A549 (cell line): ENCODE data around the gene GNA12. TPM values are rescaled to one million over a fixed set of nuclear protein-coding genes. Genes with fewer than 3 reads are reported as not detected.

Source experiments
- ATAC-seq, 2 experiments: fragments of 200-7000 bp in 1 of 2; fragments of >200 bp in 1 of 2; cut with Nextera tagmentation in 1 of 2; cut with Tn5 transposase in 1 of 2; 3 replicates each; pipeline versions ENCODE4 v1.8.0 to v1.9.1; 2018 to 2020; ENCODE audit warnings: mild to moderate bottlenecking in 1 of 2, moderate library complexity in 1 of 2
- CTCF ChIA-PET: fragments of 300-600 bp; sonication (Branson Sonifier 250); formaldehyde crosslinking; extraction: SDS; loops from one replicate; lab custom pipeline; 2021; ENCODE audit warnings: antibody characterized with exemption, inconsistent platforms; lab: Yijun Ruan, JAX
- POLR2A ChIA-PET: fragments of 350-600 bp; formaldehyde crosslinking; extraction: SDS; loops from one replicate; lab custom pipeline; 2021; ENCODE audit warnings: antibody characterized with exemption, inconsistent platforms; lab: Yijun Ruan, JAX
- DNase-seq, 2 experiments: peaks; one replicate each; pipeline versions ENCODE4 v3.0.0 to v3.0.0-alpha.2; 2011 to 2016; ENCODE audit warnings: low read depth in 1 of 2, low spot score in 1 of 2
- FAIRE-seq: peaks from 2 replicates; lab custom pipeline; 2011; peaks lifted over from hg19 to GRCh38; lab: Jason Lieb, UNC
- H3K27ac ChIP-seq, 2 experiments: fragments of >200 bp; sonication (Bioruptor Twin); formaldehyde crosslinking; 3 replicates each; pipeline ENCODE4 v1.5.1; 2016 to 2017
- H3K4me1 ChIP-seq: fragments of >200 bp; sonication (Bioruptor Twin); formaldehyde crosslinking; 3 replicates; pipeline ENCODE4 v1.6.1; 2016
- H3K4me2 ChIP-seq: fragments of >200 bp; sonication (Bioruptor Twin); formaldehyde crosslinking; 3 replicates; pipeline ENCODE4 v1.6.1; 2016
- H3K4me3 ChIP-seq: fragments of >200 bp; sonication (Bioruptor Twin); formaldehyde crosslinking; 3 replicates; pipeline ENCODE4 v1.5.1; 2016
- H3K9me3 ChIP-seq: fragments of >200 bp; sonication (Bioruptor Twin); formaldehyde crosslinking; 3 replicates; pipeline ENCODE4 v1.6.1; 2016
- BHLHE40 ChIP-seq: IDR thresholded peaks from 2 replicates; pipeline ENCODE4 v1.6.1; 2012; ENCODE audit warnings: low read depth, low read length, inconsistent platforms
- CBX8 ChIP-seq: fragments of 200-600 bp; sonication (generic); IDR thresholded peaks from 2 replicates; pipeline ENCODE4 v1.6.1; 2016
- EP300 ChIP-seq, 2 experiments: fragments of >200 bp; sonication (Bioruptor Twin); formaldehyde crosslinking; IDR thresholded peaks; 2 replicates in 1 of 2; 3 replicates in 1 of 2; pipeline ENCODE4 v1.6.1; 2016 to 2017
- ESRRA ChIP-seq: fragments of 150-350 bp; IDR thresholded peaks from 2 replicates; pipeline ENCODE4 v1.6.1; 2014; ENCODE audit warnings: mild to moderate bottlenecking, low read length, borderline replicate concordance
- FOXS1 ChIP-seq: fragments of 250-450 bp; sonication (Bioruptor Pico); IDR thresholded peaks from 2 replicates; pipeline ENCODE4 v1.5.0; 2020; ENCODE audit warnings: mild to moderate bottlenecking, moderate library complexity
- HES2 ChIP-seq: fragments of >200 bp; sonication (Bioruptor Twin); formaldehyde crosslinking; IDR thresholded peaks from 2 replicates; pipeline ENCODE4 v1.6.1; 2016
- HEYL ChIP-seq: fragments of 250-450 bp; sonication (Bioruptor Pico); IDR thresholded peaks from 2 replicates; pipeline ENCODE4 v1.8.0; 2021; ENCODE audit warnings: mild to moderate bottlenecking, moderate library complexity
- HMGXB4 ChIP-seq: fragments of 250-450 bp; sonication (Bioruptor Pico); IDR thresholded peaks from 2 replicates; pipeline ENCODE4 v1.5.0; 2021; ENCODE audit warnings: mild to moderate bottlenecking, moderate library complexity, borderline replicate concordance
- HOXA7 ChIP-seq: fragments of 250-450 bp; sonication (Bioruptor Pico); IDR thresholded peaks from 2 replicates; pipeline ENCODE4 v1.5.0; 2020; ENCODE audit warnings: mild to moderate bottlenecking, moderate library complexity
- HOXB13 ChIP-seq: fragments of 250-450 bp; sonication (Bioruptor Pico); IDR thresholded peaks from 2 replicates; pipeline ENCODE4 v1.5.0; 2020; ENCODE audit warnings: low read depth, mild to moderate bottlenecking, moderate library complexity
- HOXB5 ChIP-seq: fragments of 250-450 bp; sonication (Bioruptor Pico); IDR thresholded peaks from 2 replicates; pipeline ENCODE4 v1.5.0; 2020; ENCODE audit warnings: mild to moderate bottlenecking, moderate library complexity
- MAFK ChIP-seq: fragments of 450-650 bp; IDR thresholded peaks from 2 replicates; pipeline ENCODE4 v1.6.1; 2014; ENCODE audit not compliant: partially characterized antibody
- NPAS2 ChIP-seq: fragments of 250-450 bp; sonication (Bioruptor Pico); IDR thresholded peaks from 2 replicates; pipeline ENCODE4 v1.8.0; 2022; ENCODE audit warnings: mild to moderate bottlenecking, moderate library complexity, borderline replicate concordance
- POLR2A ChIP-seq: IDR thresholded peaks from 2 replicates; pipeline ENCODE4 v1.6.1; 2012; ENCODE audit warnings: mild to moderate bottlenecking, low read length
- RCOR1 ChIP-seq: fragments of 150-350 bp; IDR thresholded peaks from 2 replicates; pipeline ENCODE4 v1.6.1; 2014; ENCODE audit warnings: antibody characterized with exemption, low read length, low read depth
- SMC3 ChIP-seq: fragments of >200 bp; sonication (Bioruptor Twin); formaldehyde crosslinking; IDR thresholded peaks from 3 replicates; pipeline ENCODE4 v1.6.1; 2018; ENCODE audit warnings: inconsistent platforms
- SREBF2 ChIP-seq: fragments of 450-650 bp; IDR thresholded peaks from 2 replicates; pipeline ENCODE4 v1.6.1; 2014; ENCODE audit warnings: mild to moderate bottlenecking, moderate library complexity
- ZSCAN20 ChIP-seq: fragments of 250-450 bp; sonication (Bioruptor Pico); IDR thresholded peaks from 2 replicates; pipeline ENCODE4 v1.8.0; 2022; ENCODE audit warnings: mild to moderate bottlenecking, moderate library complexity
- WGBS: methylation state at CpG from one replicate; pipeline ENCODE4 v1.1.6; 2017; ENCODE audit errors: missing lambda C conversion rate; 5-methylcytosine and 5-hydroxymethylcytosine counted together
- polyA plus RNA-seq, 4 experiments: library from polyadenylated mRNA; depleted of rRNA in 3 of 4; stranded (reverse); fragments of >200 nt; fragmentation: RNase III in 1 of 4; extraction: RNeasy Plus Mini Kit Qiagen cat#74134 plus additional on column Dnase treatment in 1 of 4; gene quantifications; 2 replicates in 3 of 4; 3 replicates in 1 of 4; pipeline ENCODE4 v1.2.3, GENCODE V29; 2011 to 2017
- TF ChIP-seq, protein P1 (sequence below): fragments of >200 bp; sonication (Bioruptor Twin); formaldehyde crosslinking; IDR thresholded peaks from 3 replicates; pipeline ENCODE4 v1.5.1; 2016
- TF ChIP-seq, protein P2 (sequence below): fragments of >200 bp; sonication (Bioruptor Twin); formaldehyde crosslinking; IDR thresholded peaks from 3 replicates; pipeline ENCODE4 v1.6.1; 2016

Gene GNA12
- polyA plus RNA-seq, 2 of the 4 experiments (the other 2 are of a cell fraction): 33.0 to 43.7 TPM

GRCh38 chr7:2829040-2829439, 15.1 kb downstream of the GNA12 start:
- Histone ChIP-seq H3K27ac (no peak overlapping the region), H3K9me3 (no peaks in the 10 kb centered on the region), H3K4me1 (no peaks in the 10 kb centered on the region), H3K4me3 (no peak overlapping the region), H3K4me2 (no peak overlapping the region)
- no peak for FAIRE-seq
- no peak for DNase-seq
- 86% methylated on average over 5 of the region's 5 CpGs for WGBS
- ATAC-seq: no peak
- TF ChIP-seq HEYL (CRISPR knock-in tag): no peak
- TF ChIP-seq SMC3: no peak
- no peak for TF ChIP-seq HES2
- ChIA-PET POLR2A (no interaction called here), CTCF (interaction anchor here (0.6 to 3.4 kb wide), 3 partner anchors 23 to 73 kb away, joined by 3 to 13 read pairs (median 5); no protein-coding TSS in a partner anchor)

- 93% methylated on average over 2 of the region's 2 CpGs for WGBS
- POLR2A ChIA-PET: no interaction called here
- Histone ChIP-seq H3K9me3 (no peaks in the 10 kb centered on the region), H3K27ac (no peak overlapping the region), H3K4me2 (no peak overlapping the region), H3K4me1 (peaks cover 16% of the 10 kb centered on the region), H3K4me3 (no peak overlapping the region)
- CTCF ChIA-PET: no interaction called here
- no peak for FAIRE-seq
- DNase-seq: no peak
- ATAC-seq: no peak
- no peak for TF ChIP-seq NPAS2 (CRISPR knock-in tag)
- no peak for TF ChIP-seq RCOR1
- TF ChIP-seq BHLHE40: no peak
- no peak for TF ChIP-seq ESRRA
- no peak for TF ChIP-seq EP300 (IDR thresholded peaks at IDR 0.05)
- no peak for TF ChIP-seq SREBF2
- no peak for TF ChIP-seq FOXS1 (CRISPR knock-in tag)
- TF ChIP-seq MAFK: no peak
- TF ChIP-seq, protein P1, sequence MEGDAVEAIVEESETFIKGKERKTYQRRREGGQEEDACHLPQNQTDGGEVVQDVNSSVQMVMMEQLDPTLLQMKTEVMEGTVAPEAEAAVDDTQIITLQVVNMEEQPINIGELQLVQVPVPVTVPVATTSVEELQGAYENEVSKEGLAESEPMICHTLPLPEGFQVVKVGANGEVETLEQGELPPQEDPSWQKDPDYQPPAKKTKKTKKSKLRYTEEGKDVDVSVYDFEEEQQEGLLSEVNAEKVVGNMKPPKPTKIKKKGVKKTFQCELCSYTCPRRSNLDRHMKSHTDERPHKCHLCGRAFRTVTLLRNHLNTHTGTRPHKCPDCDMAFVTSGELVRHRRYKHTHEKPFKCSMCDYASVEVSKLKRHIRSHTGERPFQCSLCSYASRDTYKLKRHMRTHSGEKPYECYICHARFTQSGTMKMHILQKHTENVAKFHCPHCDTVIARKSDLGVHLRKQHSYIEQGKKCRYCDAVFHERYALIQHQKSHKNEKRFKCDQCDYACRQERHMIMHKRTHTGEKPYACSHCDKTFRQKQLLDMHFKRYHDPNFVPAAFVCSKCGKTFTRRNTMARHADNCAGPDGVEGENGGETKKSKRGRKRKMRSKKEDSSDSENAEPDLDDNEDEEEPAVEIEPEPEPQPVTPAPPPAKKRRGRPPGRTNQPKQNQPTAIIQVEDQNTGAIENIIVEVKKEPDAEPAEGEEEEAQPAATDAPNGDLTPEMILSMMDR: no peak
- TF ChIP-seq CBX8: no peak
- TF ChIP-seq ZSCAN20 (CRISPR knock-in tag): no peak
- no peak for TF ChIP-seq POLR2A
- TF ChIP-seq HOXB13 (CRISPR knock-in tag): no peak
- no peak for TF ChIP-seq HOXA7 (CRISPR knock-in tag)
- TF ChIP-seq, protein P2, sequence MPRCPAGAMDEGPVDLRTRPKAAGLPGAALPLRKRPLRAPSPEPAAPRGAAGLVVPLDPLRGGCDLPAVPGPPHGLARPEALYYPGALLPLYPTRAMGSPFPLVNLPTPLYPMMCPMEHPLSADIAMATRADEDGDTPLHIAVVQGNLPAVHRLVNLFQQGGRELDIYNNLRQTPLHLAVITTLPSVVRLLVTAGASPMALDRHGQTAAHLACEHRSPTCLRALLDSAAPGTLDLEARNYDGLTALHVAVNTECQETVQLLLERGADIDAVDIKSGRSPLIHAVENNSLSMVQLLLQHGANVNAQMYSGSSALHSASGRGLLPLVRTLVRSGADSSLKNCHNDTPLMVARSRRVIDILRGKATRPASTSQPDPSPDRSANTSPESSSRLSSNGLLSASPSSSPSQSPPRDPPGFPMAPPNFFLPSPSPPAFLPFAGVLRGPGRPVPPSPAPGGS: no peak
- TF ChIP-seq HMGXB4 (CRISPR knock-in tag): no peak
Measured at GRCh38 chr7:2826771-2827170, 17.3 kb downstream of the GNA12 start.

DNA sequence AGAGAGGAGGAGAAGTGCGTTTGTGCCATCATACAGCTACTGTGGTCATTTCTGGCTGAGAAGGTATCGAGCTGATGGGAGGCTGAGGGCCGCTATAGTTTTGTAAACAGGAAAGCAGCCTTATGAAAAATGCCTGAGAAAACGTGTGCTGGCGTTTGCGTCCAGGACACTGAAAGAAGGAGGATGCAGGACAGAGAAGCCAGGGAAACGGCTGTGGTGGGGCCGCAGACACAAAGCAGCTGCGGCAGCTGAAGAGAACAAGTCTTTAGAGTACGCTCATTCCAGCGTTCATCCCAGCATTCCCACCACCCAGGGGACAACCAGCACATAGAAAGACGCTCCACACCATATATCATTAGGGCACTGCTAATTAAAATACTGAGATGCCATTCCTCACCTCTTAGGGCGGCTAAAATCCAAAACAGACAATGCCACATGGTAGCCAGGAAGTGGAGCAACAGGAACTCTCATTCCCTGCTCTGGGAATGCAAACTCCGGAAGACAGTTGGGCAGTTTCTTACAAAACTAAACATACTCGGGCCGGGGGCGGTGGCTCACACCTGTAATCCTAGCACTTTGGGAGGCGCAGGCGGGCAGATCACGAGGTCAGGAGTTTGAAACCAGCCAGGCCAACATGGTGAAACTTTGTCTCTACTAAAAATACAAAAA, 18.4 kb downstream of the GNA12 start:
- H3K4me2 ChIP-seq: no peak overlapping the region
- 90% methylated on average over 20 of the region's 20 CpGs for WGBS
- no peak overlapping the region for H3K4me3 ChIP-seq
- H3K4me1 ChIP-seq: peaks cover 27% of the 10 kb centered on the region
- ChIA-PET CTCF (interaction anchor here (1.0 to 1.6 kb wide), 4 partner anchors 17 to 115 kb away, joined by 3 to 5 read pairs (median 4); no protein-coding TSS in a partner anchor), POLR2A (no interaction called here)
- TF ChIP-seq HOXB5 (CRISPR knock-in tag): no peak
- TF ChIP-seq CBX8: no peak
- TF ChIP-seq HOXA7 (CRISPR knock-in tag): no peak
- H3K9me3 ChIP-seq: no peaks in the 10 kb centered on the region
- FAIRE-seq (no peak), DNase-seq (no peak), ATAC-seq (no peak)
- H3K27ac ChIP-seq: no peak overlapping the region
